ENCODE data around the gene OGA.

The OGA gene

GRCh38 chr10:101778781-101779543 is 39.3 kb downstream of the OGA start (continued):
- TF ChIP-seq FEZF1 (tag by site-specific recombination; IDR thresholded peaks at IDR 0.05) (peak; percentile 82), ZNF274 (IDR thresholded peaks at IDR 0.05; ENCODE audit: low read length) (no peak), ZNF274 (tag by site-specific recombination; IDR thresholded peaks at IDR 0.05; ENCODE audit: borderline replicate concordance) (no peak), SALL2 (tag by site-specific recombination; IDR thresholded peaks at IDR 0.05; ENCODE audit: borderline replicate concordance) (no peak), ZNF114 (tag by site-specific recombination; IDR thresholded peaks at IDR 0.05) (no peak), ZNF600 (tag by site-specific recombination; IDR thresholded peaks at IDR 0.05) (peak; percentile 82), ZNF391 (tag by site-specific recombination; IDR thresholded peaks at IDR 0.05; ENCODE audit: borderline replicate concordance, low read depth) (no peak), ZNF560 (tag by site-specific recombination; IDR thresholded peaks at IDR 0.05; ENCODE audit: borderline replicate concordance) (no peak), ZNF350 (tag by site-specific recombination; IDR thresholded peaks at IDR 0.05) (no peak), ZNF580 (tag by site-specific recombination; IDR thresholded peaks at IDR 0.05) (no peak), SCRT2 (tag by site-specific recombination; IDR thresholded peaks at IDR 0.05) (no peak), ZBTB17 (tag by site-specific recombination; IDR thresholded peaks at IDR 0.05) (peak; percentile 68), ZNF488 (tag by site-specific recombination; IDR thresholded peaks at IDR 0.05) (no peak), ZFP3 (tag by site-specific recombination; IDR thresholded peaks at IDR 0.05; ENCODE audit: low read depth) (peak; percentile 37; the same call in 1 of the 2 replicates), ZNF2 (tag by site-specific recombination; IDR thresholded peaks at IDR 0.05) (no peak), ZNF670 (tag by site-specific recombination; IDR thresholded peaks at IDR 0.05; ENCODE audit: low read depth) (no peak), ZNF837 (tag by site-specific recombination; IDR thresholded peaks at IDR 0.05) (no peak), ZNF521 (tag by site-specific recombination; IDR thresholded peaks at IDR 0.05) (no peak), ZNF10 (tag by site-specific recombination; IDR thresholded peaks at IDR 0.05) (no peak), ZNF112 (tag by site-specific recombination; IDR thresholded peaks at IDR 0.05) (no peak), KLF1 (tag by site-specific recombination; IDR thresholded peaks at IDR 0.05) (peak; percentile 89), ZNF610 (tag by site-specific recombination; IDR thresholded peaks at IDR 0.05; ENCODE audit: borderline replicate concordance) (peak; percentile 32; the same call in 1 of the 2 replicates), ZBTB44 (tag by site-specific recombination; IDR thresholded peaks at IDR 0.05) (no peak), ZFP41 (tag by site-specific recombination; IDR thresholded peaks at IDR 0.05; ENCODE audit: borderline replicate concordance) (no peak), IKZF3 (tag by site-specific recombination; IDR thresholded peaks at IDR 0.05) (no peak), ZNF843 (tag by site-specific recombination; IDR thresholded peaks at IDR 0.05) (0 out of 2 replicates have a peak, but pooled peaks have one; percentile 45), GLIS1 (tag by site-specific recombination; IDR thresholded peaks at IDR 0.05) (peak; percentile 58)
- TF ChIP-seq, protein P1, sequence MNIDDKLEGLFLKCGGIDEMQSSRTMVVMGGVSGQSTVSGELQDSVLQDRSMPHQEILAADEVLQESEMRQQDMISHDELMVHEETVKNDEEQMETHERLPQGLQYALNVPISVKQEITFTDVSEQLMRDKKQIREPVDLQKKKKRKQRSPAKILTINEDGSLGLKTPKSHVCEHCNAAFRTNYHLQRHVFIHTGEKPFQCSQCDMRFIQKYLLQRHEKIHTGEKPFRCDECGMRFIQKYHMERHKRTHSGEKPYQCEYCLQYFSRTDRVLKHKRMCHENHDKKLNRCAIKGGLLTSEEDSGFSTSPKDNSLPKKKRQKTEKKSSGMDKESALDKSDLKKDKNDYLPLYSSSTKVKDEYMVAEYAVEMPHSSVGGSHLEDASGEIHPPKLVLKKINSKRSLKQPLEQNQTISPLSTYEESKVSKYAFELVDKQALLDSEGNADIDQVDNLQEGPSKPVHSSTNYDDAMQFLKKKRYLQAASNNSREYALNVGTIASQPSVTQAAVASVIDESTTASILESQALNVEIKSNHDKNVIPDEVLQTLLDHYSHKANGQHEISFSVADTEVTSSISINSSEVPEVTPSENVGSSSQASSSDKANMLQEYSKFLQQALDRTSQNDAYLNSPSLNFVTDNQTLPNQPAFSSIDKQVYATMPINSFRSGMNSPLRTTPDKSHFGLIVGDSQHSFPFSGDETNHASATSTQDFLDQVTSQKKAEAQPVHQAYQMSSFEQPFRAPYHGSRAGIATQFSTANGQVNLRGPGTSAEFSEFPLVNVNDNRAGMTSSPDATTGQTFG (tag by site-specific recombination; IDR thresholded peaks at IDR 0.05; ENCODE audit: borderline replicate concordance): no peak
- TF ChIP-seq, protein P2, sequence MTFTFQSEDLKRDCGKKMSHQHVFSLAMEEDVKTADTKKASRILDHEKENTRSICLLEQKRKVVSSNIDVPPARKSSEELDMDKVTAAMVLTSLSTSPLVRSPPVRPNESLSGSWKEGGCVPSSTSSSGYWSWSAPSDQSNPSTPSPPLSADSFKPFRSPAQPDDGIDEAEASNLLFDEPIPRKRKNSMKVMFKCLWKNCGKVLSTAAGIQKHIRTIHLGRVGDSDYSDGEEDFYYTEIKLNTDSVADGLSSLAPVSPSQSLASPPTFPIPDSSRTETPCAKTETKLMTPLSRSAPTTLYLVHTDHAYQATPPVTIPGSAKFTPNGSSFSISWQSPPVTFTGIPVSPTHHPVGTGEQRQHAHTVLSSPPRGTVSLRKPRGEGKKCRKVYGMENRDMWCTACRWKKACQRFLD (tag by site-specific recombination; IDR thresholded peaks at IDR 0.05): no peak
- TF ChIP-seq, protein P3, sequence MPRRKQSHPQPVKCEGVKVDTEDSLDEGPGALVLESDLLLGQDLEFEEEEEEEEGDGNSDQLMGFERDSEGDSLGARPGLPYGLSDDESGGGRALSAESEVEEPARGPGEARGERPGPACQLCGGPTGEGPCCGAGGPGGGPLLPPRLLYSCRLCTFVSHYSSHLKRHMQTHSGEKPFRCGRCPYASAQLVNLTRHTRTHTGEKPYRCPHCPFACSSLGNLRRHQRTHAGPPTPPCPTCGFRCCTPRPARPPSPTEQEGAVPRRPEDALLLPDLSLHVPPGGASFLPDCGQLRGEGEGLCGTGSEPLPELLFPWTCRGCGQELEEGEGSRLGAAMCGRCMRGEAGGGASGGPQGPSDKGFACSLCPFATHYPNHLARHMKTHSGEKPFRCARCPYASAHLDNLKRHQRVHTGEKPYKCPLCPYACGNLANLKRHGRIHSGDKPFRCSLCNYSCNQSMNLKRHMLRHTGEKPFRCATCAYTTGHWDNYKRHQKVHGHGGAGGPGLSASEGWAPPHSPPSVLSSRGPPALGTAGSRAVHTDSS (tag by site-specific recombination; IDR thresholded peaks at IDR 0.05): no peak
- TF ChIP-seq, protein P4, sequence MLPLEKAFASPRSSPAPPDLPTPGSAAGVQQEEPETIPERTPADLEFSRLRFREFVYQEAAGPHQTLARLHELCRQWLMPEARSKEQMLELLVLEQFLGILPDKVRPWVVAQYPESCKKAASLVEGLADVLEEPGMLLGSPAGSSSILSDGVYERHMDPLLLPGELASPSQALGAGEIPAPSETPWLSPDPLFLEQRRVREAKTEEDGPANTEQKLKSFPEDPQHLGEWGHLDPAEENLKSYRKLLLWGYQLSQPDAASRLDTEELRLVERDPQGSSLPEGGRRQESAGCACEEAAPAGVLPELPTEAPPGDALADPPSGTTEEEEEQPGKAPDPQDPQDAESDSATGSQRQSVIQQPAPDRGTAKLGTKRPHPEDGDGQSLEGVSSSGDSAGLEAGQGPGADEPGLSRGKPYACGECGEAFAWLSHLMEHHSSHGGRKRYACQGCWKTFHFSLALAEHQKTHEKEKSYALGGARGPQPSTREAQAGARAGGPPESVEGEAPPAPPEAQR (tag by site-specific recombination; IDR thresholded peaks at IDR 0.05): no peak
